ENCODE results near the gene RAG1.

DNA sequence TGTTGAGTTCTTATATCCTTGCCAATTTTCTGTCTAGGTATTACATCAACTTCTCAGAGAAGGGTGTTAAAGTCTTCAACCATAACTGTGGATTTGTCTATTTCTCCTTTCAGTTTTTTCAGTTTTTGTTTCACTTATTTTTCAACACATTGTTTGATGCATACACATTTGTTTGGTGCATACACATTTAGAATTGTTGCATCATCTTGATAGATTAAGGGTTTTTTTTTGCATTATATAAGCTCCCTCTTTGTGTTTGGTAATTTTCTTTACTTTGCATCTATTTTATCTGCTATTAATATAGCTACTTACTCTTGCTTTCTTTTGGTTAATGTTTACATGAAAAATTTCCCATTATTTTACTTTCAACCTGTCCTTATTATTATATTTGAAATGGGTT lies 37.0 kb upstream of the RAG1 start:
- TF ChIP-seq, protein P1, sequence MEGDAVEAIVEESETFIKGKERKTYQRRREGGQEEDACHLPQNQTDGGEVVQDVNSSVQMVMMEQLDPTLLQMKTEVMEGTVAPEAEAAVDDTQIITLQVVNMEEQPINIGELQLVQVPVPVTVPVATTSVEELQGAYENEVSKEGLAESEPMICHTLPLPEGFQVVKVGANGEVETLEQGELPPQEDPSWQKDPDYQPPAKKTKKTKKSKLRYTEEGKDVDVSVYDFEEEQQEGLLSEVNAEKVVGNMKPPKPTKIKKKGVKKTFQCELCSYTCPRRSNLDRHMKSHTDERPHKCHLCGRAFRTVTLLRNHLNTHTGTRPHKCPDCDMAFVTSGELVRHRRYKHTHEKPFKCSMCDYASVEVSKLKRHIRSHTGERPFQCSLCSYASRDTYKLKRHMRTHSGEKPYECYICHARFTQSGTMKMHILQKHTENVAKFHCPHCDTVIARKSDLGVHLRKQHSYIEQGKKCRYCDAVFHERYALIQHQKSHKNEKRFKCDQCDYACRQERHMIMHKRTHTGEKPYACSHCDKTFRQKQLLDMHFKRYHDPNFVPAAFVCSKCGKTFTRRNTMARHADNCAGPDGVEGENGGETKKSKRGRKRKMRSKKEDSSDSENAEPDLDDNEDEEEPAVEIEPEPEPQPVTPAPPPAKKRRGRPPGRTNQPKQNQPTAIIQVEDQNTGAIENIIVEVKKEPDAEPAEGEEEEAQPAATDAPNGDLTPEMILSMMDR (IDR thresholded peaks at IDR 0.05): no peak
- TF ChIP-seq POLR2A (IDR thresholded peaks at IDR 0.05): no peak

All from uterus (tissue), 2 donors.